Nephron progenitor cell (in vitro differentiated cells): ENCODE data around the gene TCOF1.

Source experiments
- DNase-seq: peaks from one replicate; pipeline ENCODE4 v3.0.0; 2021
- H3K27ac Mint-ChIP-seq: 2 replicates; pipeline ENCODE4 v1.8.0; 2021; ENCODE audit warnings: mild to moderate bottlenecking, moderate library complexity, mixed read lengths
- H3K27me3 Mint-ChIP-seq: 2 replicates; pipeline ENCODE4 v1.8.0; 2021; ENCODE audit warnings: mild to moderate bottlenecking, low read depth, mixed read lengths; ENCODE audit not compliant: poor library complexity
- H3K36me3 Mint-ChIP-seq: 2 replicates; pipeline ENCODE4 v1.8.0; 2021; ENCODE audit warnings: low read depth, mixed read lengths
- H3K4me1 Mint-ChIP-seq: 2 replicates; pipeline ENCODE4 v1.8.0; 2021; ENCODE audit warnings: mixed read lengths
- H3K4me3 Mint-ChIP-seq: 2 replicates; pipeline ENCODE4 v1.8.0; 2021; ENCODE audit warnings: mild to moderate bottlenecking, moderate library complexity, mixed read lengths
- H3K9me3 Mint-ChIP-seq: 2 replicates; pipeline ENCODE4 v1.8.0; 2021; ENCODE audit warnings: mild to moderate bottlenecking, moderate library complexity, mixed read lengths
- CTCF ChIP-seq: fragments of 200-600 bp; sonication (generic); IDR thresholded peaks from 2 replicates; pipeline ENCODE4 v1.5.0; 2021; ENCODE audit warnings: antibody characterized with exemption

The TCOF1 gene

GRCh38 chr5:150364004-150364403 lies 6.5 kb downstream of the TCOF1 start:
- DNase-seq = no peak
- Mint-ChIP-seq H3K9me3 (no peaks in the 10 kb centered on the region), H3K4me3 (no peak overlapping the region), H3K27me3 (no peaks in the 10 kb centered on the region), H3K4me1 (peaks cover 12% of the 10 kb centered on the region), H3K36me3 (peaks cover 46% of the 10 kb centered on the region), H3K27ac (no peak overlapping the region)
- TF ChIP-seq CTCF = no peak

GRCh38 chr5:150368526-150368925 lies 11.0 kb downstream of the TCOF1 start:
- H3K4me3 Mint-ChIP-seq = no peak overlapping the region
- peaks cover 54% of the 10 kb centered on the region for H3K36me3 Mint-ChIP-seq
- TF ChIP-seq CTCF = no peak
- H3K27me3 Mint-ChIP-seq = no peaks in the 10 kb centered on the region
- H3K9me3 Mint-ChIP-seq = no peaks in the 10 kb centered on the region
- no peaks in the 10 kb centered on the region for H3K4me1 Mint-ChIP-seq
- DNase-seq = no peak
- no peak overlapping the region for H3K27ac Mint-ChIP-seq

- Mint-ChIP-seq H3K9me3 (no peaks in the 10 kb centered on the region), H3K27me3 (no peaks in the 10 kb centered on the region)
Measured at GRCh38 chr5:150372639-150373038, 15.1 kb downstream of the TCOF1 start.

GRCh38 chr5:150374651-150375050 lies 17.2 kb downstream of the TCOF1 start:
- H3K36me3 Mint-ChIP-seq = peaks cover 67% of the 10 kb centered on the region
- no peak for TF ChIP-seq CTCF
- H3K27ac Mint-ChIP-seq = no peak overlapping the region
- H3K27me3 Mint-ChIP-seq = no peaks in the 10 kb centered on the region
- no peaks in the 10 kb centered on the region for H3K9me3 Mint-ChIP-seq
- H3K4me3 Mint-ChIP-seq = no peak overlapping the region
- no peak for DNase-seq
- peaks cover 12% of the 10 kb centered on the region for H3K4me1 Mint-ChIP-seq

More at GRCh38 chr5:150372639-150373038, 15.1 kb downstream of the TCOF1 start:
- DNase-seq = no peak
- Mint-ChIP-seq H3K4me1 (peaks cover 4% of the 10 kb centered on the region), H3K36me3 (peaks cover 60% of the 10 kb centered on the region), H3K4me3 (no peak overlapping the region), H3K27ac (peak overlapping the region; percentile 91)
- TF ChIP-seq CTCF = no peak

- no peak overlapping the region for H3K4me3 Mint-ChIP-seq
- H3K36me3 Mint-ChIP-seq = peaks cover 64% of the 10 kb centered on the region
- no peaks in the 10 kb centered on the region for H3K27me3 Mint-ChIP-seq
- H3K9me3 Mint-ChIP-seq = no peaks in the 10 kb centered on the region
- DNase-seq = no peak
- H3K27ac Mint-ChIP-seq = peak overlapping the region; percentile 91
- H3K4me1 Mint-ChIP-seq = peaks cover 12% of the 10 kb centered on the region
- TF ChIP-seq CTCF = no peak
Measured at GRCh38 chr5:150376799-150377771, 19.6 kb downstream of the TCOF1 start.
